DMS53 (cell line): ENCODE measurements around the gene EMP3.

Experiments
- DNase-seq: peaks from one replicate; lab custom pipeline; 2025; lab: John Stamatoyannopoulos, UW

EMP3 gene

GRCh38 chr19:48379058-48379457 lies 53.7 kb downstream of the EMP3 start:
- DNase-seq: peak; percentile 30
